IMR-90 (cell line): ENCODE measurements around the gene USP28. TPM values are rescaled to one million over a fixed set of nuclear protein-coding genes. Genes with fewer than 3 reads are reported as not detected.

Source experiments
- ATAC-seq: fragments of 200-7000 bp; cut with Tn5 transposase; 2 replicates; pipeline ENCODE4 v1.9.1; 2020; ENCODE audit warnings: low read depth, mild to moderate bottlenecking, moderate library complexity
- BruUV-seq: library from RNA; stranded (reverse); fragments of 400-500 nt; replicated peaks from 2 replicates; lab custom pipeline; 2021; lab: Mats Ljungman, UMichigan
- CTCF ChIA-PET: fragments of 300-600 bp; formaldehyde crosslinking; extraction: SDS; loops from one replicate; lab custom pipeline; 2021; ENCODE audit warnings: antibody characterized with exemption; lab: Yijun Ruan, JAX
- POLR2A ChIA-PET: fragments of 300-600 bp; sonication (Branson Sonifier 250); formaldehyde crosslinking; loops from one replicate; lab custom pipeline; 2022; ENCODE audit warnings: antibody characterized with exemption; ENCODE audit not compliant: unreplicated experiment; lab: Charles Lee
- DNase-seq: peaks from one replicate; pipeline ENCODE4 v3.0.0; 2013
- H2AFZ ChIP-seq: replicated peaks from 2 replicates; pipeline ENCODE3; 2013; ENCODE audit warnings: low read length, mild to moderate bottlenecking; ENCODE audit not compliant: poor library complexity
- H2AK5ac ChIP-seq: 2 replicates; pipeline ENCODE4 v1.6.1; 2013; ENCODE audit warnings: low read depth, low read length, inconsistent platforms
- H2AK9ac ChIP-seq: replicated peaks from 2 replicates; pipeline ENCODE3; 2013; ENCODE audit warnings: mild to moderate bottlenecking, low read depth, low read length, moderate library complexity; ENCODE audit not compliant: poor library complexity
- H2BK120ac ChIP-seq: 2 replicates; pipeline ENCODE4 v1.6.1; 2013; ENCODE audit warnings: low read depth, low read length, inconsistent platforms
- H2BK15ac ChIP-seq: 3 replicates; pipeline ENCODE4 v1.6.1; 2013; ENCODE audit warnings: low read depth, low read length, inconsistent platforms
- H2BK20ac ChIP-seq: 2 replicates; pipeline ENCODE4 v1.6.1; 2013; ENCODE audit warnings: low read depth, mild to moderate bottlenecking, inconsistent platforms, low read length, moderate library complexity
- H2BK5ac ChIP-seq: 2 replicates; pipeline ENCODE4 v1.6.1; 2013; ENCODE audit warnings: mild to moderate bottlenecking, low read depth, low read length, inconsistent platforms; ENCODE audit not compliant: poor library complexity, severe bottlenecking
- H3K14ac ChIP-seq: replicated peaks from 2 replicates; pipeline ENCODE4 v1.6.1; 2013; ENCODE audit warnings: low read depth, low read length, inconsistent platforms
- H3K18ac ChIP-seq: 2 replicates; pipeline ENCODE4 v1.6.1; 2013; ENCODE audit warnings: low read depth, low read length, control low read depth
- H3K23ac ChIP-seq: 2 replicates; pipeline ENCODE4 v1.6.1; 2013; ENCODE audit warnings: low read depth, low read length, inconsistent platforms
- H3K27ac ChIP-seq: 2 replicates; pipeline ENCODE4 v1.5.1; 2013; ENCODE audit warnings: mild to moderate bottlenecking, control low read depth, low read length; ENCODE audit not compliant: insufficient read depth
- H3K27me3 ChIP-seq: 2 replicates; pipeline ENCODE4 v1.6.1; 2013; ENCODE audit warnings: low read length; ENCODE audit not compliant: control insufficient read depth, insufficient read depth
- H3K36me3 ChIP-seq: 2 replicates; pipeline ENCODE4 v1.6.1; 2013; ENCODE audit warnings: low read length, mixed read lengths; ENCODE audit not compliant: control insufficient read depth, insufficient read depth
- H3K4ac ChIP-seq: 2 replicates; pipeline ENCODE4 v1.6.1; 2013; ENCODE audit warnings: low read depth, low read length, inconsistent platforms
- H3K4me1 ChIP-seq: 2 replicates; pipeline ENCODE4 v1.6.1; 2013; ENCODE audit warnings: low read length, mixed read lengths; ENCODE audit not compliant: control insufficient read depth, insufficient read depth
- H3K4me2 ChIP-seq: 2 replicates; pipeline ENCODE4 v1.6.1; 2013; ENCODE audit warnings: low read depth, mild to moderate bottlenecking, control low read depth, low read length, moderate library complexity
- H3K4me3 ChIP-seq: 2 replicates; pipeline ENCODE4 v1.5.1; 2013; ENCODE audit warnings: low read depth, mild to moderate bottlenecking, control low read depth, low read length, moderate library complexity; ENCODE audit not compliant: insufficient read depth
- H3K56ac ChIP-seq: 2 replicates; pipeline ENCODE4 v1.6.1; 2013; ENCODE audit warnings: low read length, inconsistent platforms; ENCODE audit not compliant: insufficient read depth; ENCODE audit errors: extremely low read depth
- H3K79me1 ChIP-seq, 2 experiments: 2 replicates each; pipeline ENCODE4 v1.6.1; 2013; ENCODE audit warnings: low read length in 2 of 2, inconsistent platforms in 1 of 2, low read depth in 1 of 2
- H3K9ac ChIP-seq: 2 replicates; pipeline ENCODE4 v1.6.1; 2013; ENCODE audit warnings: low read depth, low read length, control low read depth
- H3K9me1 ChIP-seq: 2 replicates; pipeline ENCODE4 v1.6.1; 2013; ENCODE audit warnings: low read length, inconsistent platforms; ENCODE audit not compliant: insufficient read depth
- H3K9me3 ChIP-seq: 2 replicates; pipeline ENCODE4 v1.6.1; 2013; ENCODE audit warnings: low read length; ENCODE audit not compliant: control insufficient read depth, insufficient read depth
- H4K20me1 ChIP-seq: 2 replicates; pipeline ENCODE4 v1.6.1; 2013; ENCODE audit warnings: low read length, inconsistent platforms; ENCODE audit not compliant: insufficient read depth
- H4K5ac ChIP-seq: 2 replicates; pipeline ENCODE4 v1.6.1; 2013; ENCODE audit warnings: mild to moderate bottlenecking, low read depth, low read length, control low read depth
- H4K8ac ChIP-seq, 2 experiments: 2 replicates each; pipeline ENCODE4 v1.6.1; 2013; ENCODE audit warnings: low read depth in 2 of 2, low read length in 2 of 2, control low read depth in 1 of 2, inconsistent platforms in 1 of 2
- H4K91ac ChIP-seq: 2 replicates; pipeline ENCODE4 v1.6.1; 2013; ENCODE audit warnings: low read depth, low read length, inconsistent platforms; ENCODE audit not compliant: insufficient read depth
- MAFK ChIP-seq: IDR thresholded peaks from 2 replicates; pipeline ENCODE4 v1.6.1; 2012; ENCODE audit warnings: low read depth, low read length, improper control_type of control experiment
- RAD21 ChIP-seq: IDR thresholded peaks from 2 replicates; pipeline ENCODE4 v1.6.1; 2012; ENCODE audit warnings: low read length, improper control_type of control experiment
- RCOR1 ChIP-seq: IDR thresholded peaks from 2 replicates; pipeline ENCODE4 v1.6.1; 2012; ENCODE audit warnings: mild to moderate bottlenecking, low read length, improper control_type of control experiment; ENCODE audit not compliant: insufficient replicate concordance
- SMC3 ChIP-seq: fragments of 150-350 bp; IDR thresholded peaks from 2 replicates; pipeline ENCODE4 v1.6.1; 2016; ENCODE audit warnings: low read depth, mild to moderate bottlenecking, antibody characterized with exemption, low read length, moderate library complexity
- WGBS, 2 experiments: methylation state at CpG; one replicate each; pipeline versions ENCODE4 v1.1.5 to v1.1.7; 2013; ENCODE audit warnings: missing lambda C conversion rate in 2 of 2; ENCODE audit not compliant: insufficient read length in 1 of 2; ENCODE audit errors: extremely low coverage in 2 of 2; 5-methylcytosine and 5-hydroxymethylcytosine counted together
- dilution Hi-C: fragments of 300-500 bp; cut with HindIII; formaldehyde crosslinking; loops from one replicate; pipeline ENCODE4 v1.14.3; 2018; ENCODE audit warnings: low sequenced_read_pairs; ENCODE audit not compliant: unreplicated experiment
- in situ Hi-C: fragments of 300-500 bp; cut with MboI; formaldehyde crosslinking; loops from 3 replicates; pipeline ENCODE4 v1.14.3; 2019; ENCODE audit warnings: low sequenced_read_pairs, inconsistent platforms, mixed read lengths
- intact Hi-C: fragments of 100-400 bp; cut with micrococcal nuclease; formaldehyde crosslinking; loops from 2 replicates; pipeline ENCODE4 v1.10.0; 2022
- polyA plus RNA-seq, 3 experiments: library from polyadenylated mRNA; depleted of rRNA; stranded (reverse); fragments of >200 nt; gene quantifications; 2 replicates each; pipeline ENCODE4 v1.2.3, GENCODE V29; 2012; ENCODE audit warnings: low replicate concordance in 1 of 3
- total RNA-seq: library from RNA; depleted of rRNA; stranded (reverse); fragments of >200 nt; gene quantifications from 2 replicates; pipeline ENCODE4 v1.2.3, GENCODE V29; 2012

The USP28 gene
- total and polyA plus RNA-seq, 2 of the 4 experiments (the other 2 are of a cell fraction), result 17.0 to 36.0 TPM

GRCh38 chr11:113864410-113864809 is 11.0 kb downstream of the USP28 start:
- H3K18ac ChIP-seq, result no peak overlapping the region
- no peak overlapping the region for H2BK5ac ChIP-seq
- no peak overlapping the region for H3K4me3 ChIP-seq
- H3K4me1 ChIP-seq, result no peaks in the 10 kb centered on the region
- POLR2A ChIA-PET, result no interaction called here
- H3K9me1 ChIP-seq, result no peaks in the 10 kb centered on the region
- WGBS, 2 experiments, result 100% methylated on average over 1 of the region's 3 CpGs; no CpG with 5 or more reads in 1 of the 2 experiments
- no peak overlapping the region for H4K91ac ChIP-seq
- dilution Hi-C loops, result no loop called here
- no peak overlapping the region for H3K4me2 ChIP-seq
- H3K23ac ChIP-seq, result no peak overlapping the region
- in situ Hi-C loops, result no loop called here
- H3K56ac ChIP-seq, result no peak overlapping the region
- H2BK120ac ChIP-seq, result no peak overlapping the region
- no peak overlapping the region for H2AFZ ChIP-seq
- H4K5ac ChIP-seq, result no peak overlapping the region
- H3K79me1 ChIP-seq, result peaks cover 8% of the 10 kb centered on the region in 2 experiments; a peak in 2 of 4 replicates
- no peak overlapping the region for H4K8ac ChIP-seq
- CTCF ChIA-PET, result no interaction called here
- H3K9ac ChIP-seq, result no peak overlapping the region
- H4K20me1 ChIP-seq, result no peaks in the 10 kb centered on the region
- BruUV-seq, result no TSS peak
- no peak overlapping the region for H3K14ac ChIP-seq
- no peaks in the 10 kb centered on the region for H3K27me3 ChIP-seq
- H2BK15ac ChIP-seq, result no peak overlapping the region
- intact Hi-C loops, result no loop called here
- H3K27ac ChIP-seq, result no peak overlapping the region
- ATAC-seq, result no peak
- H2BK20ac ChIP-seq, result no peak overlapping the region
- peaks cover 4% of the 10 kb centered on the region for H3K36me3 ChIP-seq
- H3K4ac ChIP-seq, result no peak overlapping the region
- H2AK5ac ChIP-seq, result no peak overlapping the region
- no peak overlapping the region for H2AK9ac ChIP-seq
- TF ChIP-seq SMC3, result no peak
- peak; percentile 90 for TF ChIP-seq MAFK
- no peak for TF ChIP-seq RCOR1
- TF ChIP-seq RAD21, result no peak
- DNase-seq, result no peak
- H3K9me3 ChIP-seq, result no peaks in the 10 kb centered on the region
